ENCODE data around the gene COL16A1. TPM values are rescaled to one million over a fixed set of nuclear protein-coding genes. Genes with fewer than 3 reads are reported as not detected.

Gene COL16A1
- total and polyA plus RNA-seq, 2 of the 4 experiments (the other 2 are of a cell fraction): 34.2 to 62.8 TPM

DNA sequence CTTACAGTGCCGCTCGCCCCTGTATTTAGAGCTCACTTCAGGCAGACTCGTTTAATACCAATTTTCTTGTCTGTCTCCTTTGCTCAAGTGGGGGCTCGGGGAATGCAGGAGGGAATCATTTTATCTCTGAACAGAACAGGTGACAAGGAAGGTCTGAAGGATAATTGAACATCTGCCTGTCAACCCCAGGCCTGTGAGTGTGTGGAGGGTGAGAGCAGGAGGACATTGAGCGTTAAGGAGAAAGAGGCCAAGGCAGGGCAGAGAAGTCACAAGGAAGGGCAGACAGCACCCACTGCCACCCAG is 49.4 kb downstream of the COL16A1 start:
- peaks cover 66% of the 10 kb centered on the region for H3K36me3 ChIP-seq (ENCODE audit: control insufficient read depth, insufficient read depth, low read length)
- no peak for TF ChIP-seq FOS (IDR thresholded peaks at IDR 0.05; ENCODE audit: low read depth, low read length)
- no peak for TF ChIP-seq RAD21 (IDR thresholded peaks at IDR 0.05; ENCODE audit: low read length)
- TF ChIP-seq SMC3 (IDR thresholded peaks at IDR 0.05; ENCODE audit: low read depth, low read length): no peak
- TF ChIP-seq, protein P1, sequence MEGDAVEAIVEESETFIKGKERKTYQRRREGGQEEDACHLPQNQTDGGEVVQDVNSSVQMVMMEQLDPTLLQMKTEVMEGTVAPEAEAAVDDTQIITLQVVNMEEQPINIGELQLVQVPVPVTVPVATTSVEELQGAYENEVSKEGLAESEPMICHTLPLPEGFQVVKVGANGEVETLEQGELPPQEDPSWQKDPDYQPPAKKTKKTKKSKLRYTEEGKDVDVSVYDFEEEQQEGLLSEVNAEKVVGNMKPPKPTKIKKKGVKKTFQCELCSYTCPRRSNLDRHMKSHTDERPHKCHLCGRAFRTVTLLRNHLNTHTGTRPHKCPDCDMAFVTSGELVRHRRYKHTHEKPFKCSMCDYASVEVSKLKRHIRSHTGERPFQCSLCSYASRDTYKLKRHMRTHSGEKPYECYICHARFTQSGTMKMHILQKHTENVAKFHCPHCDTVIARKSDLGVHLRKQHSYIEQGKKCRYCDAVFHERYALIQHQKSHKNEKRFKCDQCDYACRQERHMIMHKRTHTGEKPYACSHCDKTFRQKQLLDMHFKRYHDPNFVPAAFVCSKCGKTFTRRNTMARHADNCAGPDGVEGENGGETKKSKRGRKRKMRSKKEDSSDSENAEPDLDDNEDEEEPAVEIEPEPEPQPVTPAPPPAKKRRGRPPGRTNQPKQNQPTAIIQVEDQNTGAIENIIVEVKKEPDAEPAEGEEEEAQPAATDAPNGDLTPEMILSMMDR (conservative IDR thresholded peaks at IDR 0.05; ENCODE audit: low read depth, low read length): no peak
- TF ChIP-seq, protein P2, sequence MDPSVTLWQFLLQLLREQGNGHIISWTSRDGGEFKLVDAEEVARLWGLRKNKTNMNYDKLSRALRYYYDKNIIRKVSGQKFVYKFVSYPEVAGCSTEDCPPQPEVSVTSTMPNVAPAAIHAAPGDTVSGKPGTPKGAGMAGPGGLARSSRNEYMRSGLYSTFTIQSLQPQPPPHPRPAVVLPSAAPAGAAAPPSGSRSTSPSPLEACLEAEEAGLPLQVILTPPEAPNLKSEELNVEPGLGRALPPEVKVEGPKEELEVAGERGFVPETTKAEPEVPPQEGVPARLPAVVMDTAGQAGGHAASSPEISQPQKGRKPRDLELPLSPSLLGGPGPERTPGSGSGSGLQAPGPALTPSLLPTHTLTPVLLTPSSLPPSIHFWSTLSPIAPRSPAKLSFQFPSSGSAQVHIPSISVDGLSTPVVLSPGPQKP (IDR thresholded peaks at IDR 0.05; ENCODE audit: borderline replicate concordance, low read depth, low read length): no peak
- TF ChIP-seq POLR2A (IDR thresholded peaks at IDR 0.05; ENCODE audit: low read depth, low read length): no peak
- TF ChIP-seq, protein P3, sequence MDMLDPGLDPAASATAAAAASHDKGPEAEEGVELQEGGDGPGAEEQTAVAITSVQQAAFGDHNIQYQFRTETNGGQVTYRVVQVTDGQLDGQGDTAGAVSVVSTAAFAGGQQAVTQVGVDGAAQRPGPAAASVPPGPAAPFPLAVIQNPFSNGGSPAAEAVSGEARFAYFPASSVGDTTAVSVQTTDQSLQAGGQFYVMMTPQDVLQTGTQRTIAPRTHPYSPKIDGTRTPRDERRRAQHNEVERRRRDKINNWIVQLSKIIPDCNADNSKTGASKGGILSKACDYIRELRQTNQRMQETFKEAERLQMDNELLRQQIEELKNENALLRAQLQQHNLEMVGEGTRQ (IDR thresholded peaks at IDR 0.05; ENCODE audit: low read depth, low read length): no peak
- no peak for TF ChIP-seq RCOR1 (IDR thresholded peaks at IDR 0.05; ENCODE audit: insufficient replicate concordance, low read length)
- TF ChIP-seq BHLHE40 (IDR thresholded peaks at IDR 0.05; ENCODE audit: low read depth, low read length): no peak
- TF ChIP-seq RFX5 (IDR thresholded peaks at IDR 0.05; ENCODE audit: low read depth, low read length): no peak
- no peak for TF ChIP-seq MAZ (IDR thresholded peaks at IDR 0.05; ENCODE audit: borderline replicate concordance, low read depth, low read length)
- no peak for TF ChIP-seq CEBPB (IDR thresholded peaks at IDR 0.05; ENCODE audit: low read depth, low read length)
- no peak for TF ChIP-seq CHD1 (IDR thresholded peaks at IDR 0.05; ENCODE audit: low read depth, low read length)
- TF ChIP-seq MXI1 (IDR thresholded peaks at IDR 0.05; ENCODE audit: borderline replicate concordance, low read depth, low read length): no peak
- no peak for TF ChIP-seq NFE2L2 (IDR thresholded peaks at IDR 0.05; ENCODE audit: low read depth, low read length)
- no peak for TF ChIP-seq MAFK (IDR thresholded peaks at IDR 0.05; ENCODE audit: low read depth, low read length)
- no peak overlapping the region for H4K8ac ChIP-seq (ENCODE audit: low read depth in 2 of 2, low read length in 2 of 2)
- in situ Hi-C loops (cut with MboI; ENCODE audit: low sequenced_read_pairs): no loop called here
- no peak overlapping the region for H3K56ac ChIP-seq (ENCODE audit: extremely low read depth, insufficient read depth, low read length)
- H2AK5ac ChIP-seq (ENCODE audit: low read depth, low read length): no peak overlapping the region
- no peaks in the 10 kb centered on the region for H3K9me1 ChIP-seq (ENCODE audit: insufficient read depth, low read length)
- H3K23ac ChIP-seq (ENCODE audit: low read depth, low read length): no peak overlapping the region
- H2BK5ac ChIP-seq (ENCODE audit: low read depth, low read length, poor library complexity, severe bottlenecking): no peak overlapping the region
- intact Hi-C loops (cut with micrococcal nuclease): no loop called here
- H2BK15ac ChIP-seq (ENCODE audit: low read depth, low read length): no peak overlapping the region
- H3K4me1 ChIP-seq (ENCODE audit: control insufficient read depth, insufficient read depth, low read length): no peaks in the 10 kb centered on the region
- no peak overlapping the region for H3K4me3 ChIP-seq (ENCODE audit: insufficient read depth, low read depth, low read length)
- H3K14ac ChIP-seq (replicated peaks; ENCODE audit: low read depth, low read length): no peak overlapping the region
- no peak overlapping the region for H2AFZ ChIP-seq (replicated peaks; ENCODE audit: low read length, poor library complexity)
- ChIA-PET CTCF (no interaction called here), POLR2A (ENCODE audit: unreplicated experiment) (no interaction called here)
- no peak overlapping the region for H2BK20ac ChIP-seq (ENCODE audit: low read depth, low read length)
- H3K4ac ChIP-seq (ENCODE audit: low read depth, low read length): no peak overlapping the region
- DNase-seq: no peak
- H3K4me2 ChIP-seq (ENCODE audit: low read depth, low read length): no peak overlapping the region
- no peaks in the 10 kb centered on the region for H3K79me1 ChIP-seq (ENCODE audit: low read depth in 1 of 2, low read length in 2 of 2)
- ATAC-seq (ENCODE audit: low read depth): no peak
- H3K9ac ChIP-seq (ENCODE audit: low read depth, low read length): no peak overlapping the region
- no CpG with 5 or more reads among the region's 5 CpGs for WGBS, 2 experiments (ENCODE audit: extremely low coverage in 2 of 2, insufficient read length in 1 of 2)
- no TSS peak for BruUV-seq (replicated peaks)
- dilution Hi-C loops (cut with HindIII; ENCODE audit: low sequenced_read_pairs, unreplicated experiment): no loop called here
- no peak overlapping the region for H2BK120ac ChIP-seq (ENCODE audit: low read depth, low read length)
- H4K20me1 ChIP-seq (ENCODE audit: insufficient read depth, low read length): no peaks in the 10 kb centered on the region
- H2AK9ac ChIP-seq (replicated peaks; ENCODE audit: low read depth, low read length, poor library complexity): no peak overlapping the region
- H3K27me3 ChIP-seq (ENCODE audit: control insufficient read depth, insufficient read depth, low read length): no peaks in the 10 kb centered on the region
- H3K27ac ChIP-seq (ENCODE audit: insufficient read depth, low read length): no peak overlapping the region
- no peak overlapping the region for H4K91ac ChIP-seq (ENCODE audit: insufficient read depth, low read depth, low read length)
- H3K9me3 ChIP-seq (ENCODE audit: control insufficient read depth, insufficient read depth, low read length): no peaks in the 10 kb centered on the region
- no peak overlapping the region for H3K18ac ChIP-seq (ENCODE audit: low read depth, low read length)
- no peak overlapping the region for H4K5ac ChIP-seq (ENCODE audit: low read depth, low read length)

Data from IMR-90 (cell line).